H9 (cell line): Measurements from ENCODE around the gene MRPL54. TPM values are rescaled to one million over a fixed set of nuclear protein-coding genes. Genes with fewer than 3 reads are reported as not detected.

Source experiments
- DNase-seq: peaks from one replicate; pipeline ENCODE4 v3.0.0-alpha.2; 2017
- H2AFZ ChIP-seq: one replicate; pipeline ENCODE4 v1.6.1; 2013; ENCODE audit warnings: mild to moderate bottlenecking, low read length, control low read depth, moderate library complexity
- H2AK5ac ChIP-seq: 2 replicates; pipeline ENCODE4 v1.6.1; 2013; ENCODE audit warnings: low read length, control low read depth, mixed read lengths; ENCODE audit not compliant: insufficient read length
- H2BK120ac ChIP-seq: one replicate; pipeline ENCODE4 v1.6.1; 2013; ENCODE audit warnings: low read depth, mild to moderate bottlenecking, low read length, control low read depth, inconsistent platforms; ENCODE audit not compliant: poor library complexity, severe bottlenecking
- H2BK12ac ChIP-seq: 2 replicates; pipeline ENCODE4 v1.6.1; 2013; ENCODE audit warnings: low read length, control low read depth, mixed read lengths, low read depth; ENCODE audit not compliant: insufficient read length
- H2BK15ac ChIP-seq: 2 replicates; pipeline ENCODE4 v1.6.1; 2013; ENCODE audit warnings: low read depth, low read length, control low read depth
- H2BK20ac ChIP-seq: one replicate; pipeline ENCODE4 v1.6.1; 2013; ENCODE audit warnings: low read depth, mild to moderate bottlenecking, low read length, control low read depth, inconsistent platforms; ENCODE audit not compliant: poor library complexity, severe bottlenecking
- H2BK5ac ChIP-seq: 2 replicates; pipeline ENCODE4 v1.6.1; 2013; ENCODE audit warnings: low read length, control low read depth, mixed read lengths; ENCODE audit not compliant: insufficient read length
- H3K14ac ChIP-seq: 2 replicates; pipeline ENCODE4 v1.6.1; 2013; ENCODE audit warnings: low read length, control low read depth; ENCODE audit not compliant: insufficient read depth
- H3K18ac ChIP-seq: 2 replicates; pipeline ENCODE4 v1.6.1; 2013; ENCODE audit warnings: low read depth, mild to moderate bottlenecking, mixed read lengths, low read length, control low read depth; ENCODE audit not compliant: insufficient read length
- H3K23ac ChIP-seq: 2 replicates; pipeline ENCODE4 v1.6.1; 2013; ENCODE audit warnings: low read length, control low read depth, mixed read lengths, low read depth; ENCODE audit not compliant: insufficient read length
- H3K23me2 ChIP-seq: 2 replicates; pipeline ENCODE4 v1.6.1; 2013; ENCODE audit warnings: low read depth, mild to moderate bottlenecking, mixed read lengths, low read length, control low read depth; ENCODE audit not compliant: insufficient read length, poor library complexity, severe bottlenecking
- H3K27ac ChIP-seq: 2 replicates; pipeline ENCODE4 v1.5.1; 2013; ENCODE audit warnings: low read length, control low read depth, mixed read lengths, low read depth; ENCODE audit not compliant: insufficient read length
- H3K27me3 ChIP-seq: 2 replicates; pipeline ENCODE4 v1.6.1; 2013; ENCODE audit warnings: low read length, control low read depth, inconsistent platforms; ENCODE audit not compliant: insufficient read depth
- H3K4ac ChIP-seq: 2 replicates; pipeline ENCODE4 v1.6.1; 2013; ENCODE audit warnings: low read depth, mild to moderate bottlenecking, control low read depth, inconsistent platforms, low read length, moderate library complexity
- H3K4me1 ChIP-seq: 2 replicates; pipeline ENCODE4 v1.6.1; 2013; ENCODE audit warnings: low read length, control low read depth, inconsistent platforms; ENCODE audit not compliant: insufficient read depth
- H3K4me2 ChIP-seq: 2 replicates; pipeline ENCODE4 v1.6.1; 2013; ENCODE audit warnings: low read length, control low read depth, mixed read lengths; ENCODE audit not compliant: insufficient read length, insufficient read depth
- H3K56ac ChIP-seq: 2 replicates; pipeline ENCODE4 v1.6.1; 2013; ENCODE audit warnings: low read depth, mild to moderate bottlenecking, mixed read lengths, low read length, control low read depth; ENCODE audit not compliant: insufficient read length
- H3K79me1 ChIP-seq: 2 replicates; pipeline ENCODE4 v1.6.1; 2013; ENCODE audit warnings: low read depth, mild to moderate bottlenecking, moderate library complexity, low read length, control low read depth, inconsistent platforms; ENCODE audit not compliant: insufficient read depth, poor library complexity, severe bottlenecking
- H3K79me2 ChIP-seq: 2 replicates; pipeline ENCODE4 v1.6.1; 2013; ENCODE audit warnings: low read length, control low read depth, inconsistent platforms; ENCODE audit not compliant: insufficient read depth
- H3K9ac ChIP-seq: 2 replicates; pipeline ENCODE4 v1.6.1; 2013; ENCODE audit warnings: low read length, control low read depth, mixed read lengths; ENCODE audit not compliant: insufficient read length; ENCODE audit errors: extremely low read depth
- H3K9me3 ChIP-seq: one replicate; pipeline ENCODE4 v1.6.1; 2013; ENCODE audit warnings: low read depth, low read length, inconsistent platforms; ENCODE audit not compliant: control insufficient read depth
- H3T11ph ChIP-seq: one replicate; pipeline ENCODE4 v1.6.1; 2013; ENCODE audit warnings: mild to moderate bottlenecking, low read length, control low read depth, inconsistent platforms
- H4K20me1 ChIP-seq: one replicate; pipeline ENCODE4 v1.6.1; 2013; ENCODE audit not compliant: control insufficient read depth, insufficient read length, insufficient read depth
- H4K5ac ChIP-seq: 2 replicates; pipeline ENCODE4 v1.6.1; 2013; ENCODE audit warnings: low read depth, mild to moderate bottlenecking, mixed read lengths, low read length, control low read depth; ENCODE audit not compliant: insufficient read length
- H4K8ac ChIP-seq: replicated peaks from 2 replicates; pipeline ENCODE4 v1.6.1; 2013; ENCODE audit warnings: low read length, control low read depth, mixed read lengths, low read depth; ENCODE audit not compliant: insufficient read length
- H4K91ac ChIP-seq: 2 replicates; pipeline ENCODE4 v1.6.1; 2013; ENCODE audit warnings: low read depth, mild to moderate bottlenecking, moderate library complexity, mixed read lengths, low read length, control low read depth; ENCODE audit not compliant: insufficient read length
- H3K27ac Mint-ChIP-seq, 3 experiments: 2 replicates in 2 of 3; 3 replicates in 1 of 3; pipeline ENCODE4 v1.8.0; 2020 to 2021; ENCODE audit warnings: mixed read lengths in 3 of 3, mild to moderate bottlenecking in 1 of 3, moderate library complexity in 1 of 3
- H3K27me3 Mint-ChIP-seq: 2 replicates; pipeline ENCODE4 v1.8.0; 2021; ENCODE audit warnings: low read depth, mild to moderate bottlenecking, moderate library complexity, mixed read lengths
- H3K36me3 Mint-ChIP-seq, 3 experiments: 2 replicates in 2 of 3; 3 replicates in 1 of 3; pipeline ENCODE4 v1.8.0; 2020 to 2021; ENCODE audit warnings: low read depth in 3 of 3, mixed read lengths in 3 of 3; ENCODE audit not compliant: insufficient read depth in 1 of 3
- H3K4me1 Mint-ChIP-seq, 2 experiments: 2 replicates each; pipeline ENCODE4 v1.8.0; 2020; ENCODE audit warnings: mixed read lengths in 2 of 2
- H3K4me3 Mint-ChIP-seq, 2 experiments: 2 replicates in 1 of 2; 3 replicates in 1 of 2; pipeline ENCODE4 v1.8.0; 2020 to 2021; ENCODE audit warnings: mild to moderate bottlenecking in 2 of 2, mixed read lengths in 2 of 2, moderate library complexity in 1 of 2
- H3K9me3 Mint-ChIP-seq, 2 experiments: 2 replicates in 1 of 2; 3 replicates in 1 of 2; pipeline ENCODE4 v1.8.0; 2020; ENCODE audit warnings: mild to moderate bottlenecking in 2 of 2, mixed read lengths in 2 of 2, moderate library complexity in 1 of 2
- CTCF ChIP-seq: fragments of 200-600 bp; sonication (generic); conservative IDR thresholded peaks from 3 replicates; pipeline ENCODE4 v1.8.0; 2021; ENCODE audit warnings: antibody characterized with exemption, mild to moderate bottlenecking
- WGBS: extraction: QIAGEN DNeasy Blood & Tissue Kit; methylation state at CpG from one replicate; pipeline ENCODE4 v1.1.7; 2013; ENCODE audit warnings: missing lambda C conversion rate, low lambda C conversion rate, mixed read lengths; ENCODE audit not compliant: insufficient read length; ENCODE audit errors: extremely low coverage; 5-methylcytosine and 5-hydroxymethylcytosine counted together
- total RNA-seq: library from RNA; stranded (reverse); gene quantifications from 2 replicates; pipeline ENCODE4 v1.2.1, GENCODE V29; 2021

MRPL54 gene
- total RNA-seq, 1 experiment from 2014 or later = 60.0 TPM

DNA sequence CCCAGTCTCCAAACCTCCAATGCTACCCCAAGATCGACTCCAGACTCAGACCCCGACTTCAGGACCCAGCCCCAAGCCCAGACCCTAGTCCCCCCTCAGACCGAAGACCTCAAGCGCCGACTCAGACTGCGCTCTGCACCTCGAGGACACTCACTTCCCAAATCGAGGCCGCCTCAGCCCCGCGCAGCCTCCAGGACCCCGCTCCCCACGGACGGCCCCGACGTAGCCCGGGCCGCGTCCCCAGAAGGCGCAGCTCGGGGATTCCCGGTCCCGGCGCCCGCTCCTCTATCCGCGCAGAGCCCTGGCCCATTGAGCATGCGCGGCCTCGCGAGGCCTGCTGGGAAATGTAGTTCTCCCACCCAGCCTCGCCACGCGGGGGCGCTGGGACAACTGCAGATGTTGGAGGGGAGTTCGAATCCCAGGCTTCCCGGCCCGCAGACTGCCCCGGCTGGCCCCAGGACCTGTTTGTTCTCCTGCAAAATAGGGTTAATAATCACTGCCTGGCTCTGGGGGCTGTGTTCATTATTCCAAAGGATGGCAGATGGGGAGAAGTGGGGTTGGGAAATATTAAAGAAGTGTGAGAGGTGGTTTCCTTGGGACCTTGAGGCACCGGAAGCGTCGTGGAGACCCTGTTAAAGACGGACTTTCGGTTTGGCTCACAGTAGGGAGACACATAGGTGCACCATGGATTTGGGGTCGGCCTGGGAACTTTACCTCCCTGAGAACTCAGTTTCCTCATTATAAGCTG lies 926 bp upstream of the MRPL54 start, which contains the start of gene APBA3:
Gene APBA3, minus strand, starts transcription at position 311 of the 748 bp plus-strand sequence. CDS start 1,428 bp downstream, outside the sequence.
- Histone ChIP-seq H3K14ac (peak within 1 kb of the TSS; percentile 87; the same call in 1 of the 2 replicates), H3K56ac (no peak within 1 kb of the TSS), H3K4ac (no peak within 1 kb of the TSS), H3K23me2 (peaks cover 4% of the 10 kb centered on the region), H2BK20ac (no peak within 1 kb of the TSS), H2BK120ac (no peak within 1 kb of the TSS), H3K18ac (peak within 1 kb of the TSS; percentile 77), H4K8ac (no peak within 1 kb of the TSS), H4K91ac (no peak within 1 kb of the TSS), H3K4me1 (no peaks in the 10 kb centered on the region), H3K23ac (no peak within 1 kb of the TSS), H3K9me3 (no peaks in the 10 kb centered on the region), H4K20me1 (no peaks in the 10 kb centered on the region), H2AFZ (peak within 1 kb of the TSS; percentile 46), H2BK15ac (no peak within 1 kb of the TSS), H3K79me1 (peaks cover 5% of the 10 kb centered on the region), H3K27me3 (no peaks in the 10 kb centered on the region), H2BK5ac (no peak within 1 kb of the TSS), H3K4me2 (peak within 1 kb of the TSS; percentile 81), H2BK12ac (no peak within 1 kb of the TSS), H3K79me2 (no peaks in the 10 kb centered on the region), H4K5ac (no peak within 1 kb of the TSS), H2AK5ac (no peak within 1 kb of the TSS), H3K27ac (no peak within 1 kb of the TSS), H3K9ac (peak within 1 kb of the TSS; percentile 79), H3T11ph (no peak within 1 kb of the TSS)
- Mint-ChIP-seq H3K9me3 (no peaks in the 10 kb centered on the region; a peak in 1 of 5 replicates), H3K27ac (peak within 1 kb of the TSS; percentile 96 to 99 (median 98)), H3K27me3 (no peaks in the 10 kb centered on the region), H3K36me3 (peaks cover 6 to 19% (median 16%) of the 10 kb centered on the region in 3 experiments; a peak in 5 of 7 replicates), H3K4me3 (peak within 1 kb of the TSS; percentile 92 to 96), H3K4me1 (peaks cover 4 to 14% of the 10 kb centered on the region in 2 experiments; a peak in 3 of 4 replicates)
- TF ChIP-seq CTCF = peak; percentile 68
- DNase-seq = peak; percentile 94
- WGBS = no CpG with 5 or more reads among the region's 45 CpGs
